Ramos (cell line): Measurements from ENCODE around the gene COX7C.
"Not testable (repeated sequence)": the region's sequence is repeated elsewhere in the genome, so short reads cannot be mapped to it uniquely, and the experiment has no call there.

Experiments
- in situ Hi-C: fragments of 300-500 bp; cut with MboI; formaldehyde crosslinking; loops from one replicate; pipeline ENCODE4 v1.14.3; 2022; ENCODE audit warnings: low sequenced_read_pairs; ENCODE audit not compliant: unreplicated experiment

Gene COX7C

GRCh38 chr5:86617756-86618576, at the start of gene COX7C:
Gene COX7C (plus strand): TSS chr5:86617941. CDS start chr5:86618056, 115 bp downstream.
- in situ Hi-C loops: no loop called here

- in situ Hi-C loops: not testable (repeated sequence)
Measured at GRCh38 chr5:86569522-86570426, 48.0 kb upstream of the COX7C start.

DNA sequence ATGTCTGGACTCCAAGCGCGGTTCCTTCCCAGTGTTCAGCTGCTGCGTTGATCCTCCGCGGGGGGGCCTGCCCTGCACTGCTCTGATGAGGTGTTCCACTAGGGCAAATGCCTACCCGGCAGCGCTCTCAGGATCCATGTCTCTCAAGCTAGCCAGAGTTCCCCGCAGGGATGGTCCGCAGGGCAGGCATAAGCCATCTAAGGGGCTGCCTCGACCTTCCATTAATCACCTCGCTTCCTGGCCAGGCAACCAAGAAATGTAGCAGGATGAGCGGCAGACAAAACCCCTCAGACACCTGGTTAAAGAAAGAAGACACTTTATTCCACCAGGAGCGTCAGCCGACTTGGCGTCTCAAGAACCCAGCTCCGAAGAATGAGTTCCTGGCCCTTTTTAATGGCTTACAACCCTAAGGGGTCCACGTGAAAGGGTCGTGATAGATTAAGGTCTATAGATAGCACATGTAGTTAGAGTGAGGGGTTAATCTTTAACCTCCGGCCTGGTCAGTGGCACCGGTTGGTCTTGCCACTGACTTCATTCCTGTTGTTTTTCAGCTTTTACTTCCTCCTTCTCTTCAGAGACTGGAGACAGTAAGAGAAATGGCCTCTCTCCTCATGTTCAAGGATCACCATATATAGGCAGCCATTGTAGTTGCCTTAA, 47.2 kb upstream of the COX7C start:
- in situ Hi-C loops: no loop called here

DNA sequence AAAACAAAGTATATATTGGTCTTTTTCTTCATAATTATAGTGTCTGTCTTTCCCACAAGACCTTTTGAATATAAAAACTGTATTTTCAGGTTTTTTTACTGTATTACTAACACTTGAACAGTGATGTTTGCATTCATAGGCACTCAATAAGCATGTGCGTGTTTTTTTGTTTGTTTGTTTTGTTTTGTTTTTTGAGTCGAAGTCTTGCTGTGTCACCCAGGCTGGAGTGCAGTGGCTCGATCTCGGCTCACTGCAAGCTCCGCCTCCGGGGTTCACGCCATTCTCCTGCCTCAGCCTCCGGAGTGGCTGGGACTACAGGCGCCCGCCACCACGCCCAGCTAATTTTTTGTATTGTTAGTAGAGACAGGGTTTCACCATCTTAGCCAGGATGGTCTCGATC, 46.6 kb upstream of the COX7C start:
- in situ Hi-C loops: not testable (repeated sequence)

DNA sequence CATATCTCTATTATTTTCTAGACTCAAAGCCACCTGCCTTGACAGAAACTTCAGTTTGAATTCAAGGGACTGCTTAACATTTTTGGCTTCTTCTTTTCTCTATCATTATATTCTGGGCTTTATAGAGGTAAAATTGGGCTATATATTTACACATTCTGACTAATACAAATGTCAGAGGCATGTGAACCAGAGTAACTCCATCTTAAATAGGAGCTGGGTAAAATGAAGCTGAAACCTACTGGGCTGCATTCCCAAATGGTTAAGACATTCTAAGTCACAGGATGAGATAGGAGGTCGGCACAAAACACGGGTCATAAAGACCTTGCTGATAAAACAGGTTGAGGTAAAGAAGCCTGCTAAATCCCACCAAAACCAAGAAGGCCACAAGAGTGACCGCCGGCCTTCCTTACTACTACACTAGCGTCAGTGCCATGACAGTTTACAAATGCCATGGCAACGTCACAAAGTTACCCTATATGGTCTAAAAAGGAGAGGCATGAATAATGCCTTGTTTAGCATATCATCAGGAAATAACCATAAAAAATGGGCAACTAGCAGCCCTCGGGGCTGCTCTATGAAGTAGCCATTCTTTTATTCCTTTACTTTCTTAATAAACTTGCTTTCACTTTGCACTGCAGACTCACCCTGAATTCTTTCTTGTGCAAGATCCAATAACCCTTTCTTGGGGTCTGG, 44.8 kb upstream of the COX7C start:
- in situ Hi-C loops: no loop called here

DNA sequence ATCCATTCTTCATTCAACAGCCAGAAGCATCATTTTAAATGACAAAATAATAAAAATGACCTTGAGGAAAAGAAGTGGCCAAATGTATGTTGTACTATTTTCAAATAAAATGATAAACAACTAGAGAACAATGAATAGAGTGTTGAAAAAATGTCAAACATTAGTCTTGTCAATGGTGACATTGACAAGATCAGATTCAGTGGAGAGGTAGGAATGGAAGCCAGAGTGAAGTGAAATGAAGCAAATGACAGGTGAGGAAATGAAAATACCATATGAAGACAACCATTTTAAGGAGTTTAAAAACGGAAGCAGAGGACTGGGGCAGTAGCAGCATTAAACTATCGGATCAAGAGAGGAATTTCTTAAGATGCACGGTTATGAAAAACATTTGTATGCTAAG, 38.2 kb upstream of the COX7C start:
- in situ Hi-C loops: no loop called here

DNA sequence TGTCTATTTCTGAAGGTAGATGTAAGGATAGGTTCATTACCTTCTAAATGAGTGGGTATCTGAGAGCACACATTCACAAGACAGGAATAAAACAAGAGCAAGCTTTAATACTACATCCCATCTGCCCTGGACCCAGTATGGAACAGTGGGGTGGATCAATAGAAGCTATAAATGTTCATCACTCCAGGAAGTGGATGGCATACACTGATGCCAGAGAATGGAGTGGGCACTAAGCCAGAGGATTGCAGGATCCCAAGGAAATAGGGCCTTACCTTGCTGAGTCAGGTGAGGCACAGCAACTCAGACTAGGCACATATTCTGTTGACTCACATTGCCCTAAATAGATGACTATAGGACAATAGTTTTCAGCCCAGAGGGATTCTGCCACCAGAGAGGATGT, 21.3 kb upstream of the COX7C start:
- in situ Hi-C loops: no loop called here

- in situ Hi-C loops: no loop called here
Measured at GRCh38 chr5:86605881-86606280, 11.9 kb upstream of the COX7C start.

DNA sequence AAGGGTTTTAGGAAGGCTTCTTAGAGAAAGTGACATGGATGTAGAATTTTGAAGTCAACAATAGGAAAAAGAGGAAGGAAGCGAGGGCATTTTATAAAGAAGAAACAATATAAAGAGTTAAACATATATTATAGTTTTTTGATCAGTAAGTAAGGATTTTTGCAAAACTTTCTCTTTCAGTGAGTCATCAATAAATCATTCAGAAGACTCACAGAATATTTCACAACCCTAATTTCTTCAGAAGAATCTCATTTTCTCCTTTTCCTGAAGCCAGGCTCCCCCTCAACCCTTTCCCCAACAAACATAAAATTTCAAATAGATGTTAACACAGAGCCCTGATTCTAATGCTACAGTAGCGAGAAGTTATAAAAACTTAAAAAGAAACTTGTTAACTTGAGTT, 4.3 kb upstream of the COX7C start:
- in situ Hi-C loops: no loop called here

DNA sequence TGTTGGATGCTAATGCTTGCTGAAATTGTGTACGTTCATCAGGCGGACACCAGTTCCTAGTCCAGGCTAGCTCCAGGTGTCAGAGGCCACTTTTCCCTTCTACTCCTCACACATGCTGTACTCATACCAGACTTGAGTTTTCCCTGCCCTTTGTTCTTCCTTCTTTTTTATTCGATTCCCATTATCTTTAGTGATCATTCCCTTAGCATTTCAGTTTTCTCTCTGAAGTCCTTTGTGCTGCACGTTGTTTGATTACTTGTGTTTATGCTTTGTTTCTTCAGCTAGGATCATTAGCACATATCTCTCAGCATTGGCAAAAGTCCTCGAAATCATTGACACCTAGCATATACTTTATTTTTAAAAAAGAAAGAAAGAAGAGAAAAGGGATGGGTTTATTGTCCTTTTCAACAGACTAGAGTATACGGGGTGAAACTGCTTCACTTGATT, 409 bp upstream of the COX7C start:
- in situ Hi-C loops: no loop called here

DNA sequence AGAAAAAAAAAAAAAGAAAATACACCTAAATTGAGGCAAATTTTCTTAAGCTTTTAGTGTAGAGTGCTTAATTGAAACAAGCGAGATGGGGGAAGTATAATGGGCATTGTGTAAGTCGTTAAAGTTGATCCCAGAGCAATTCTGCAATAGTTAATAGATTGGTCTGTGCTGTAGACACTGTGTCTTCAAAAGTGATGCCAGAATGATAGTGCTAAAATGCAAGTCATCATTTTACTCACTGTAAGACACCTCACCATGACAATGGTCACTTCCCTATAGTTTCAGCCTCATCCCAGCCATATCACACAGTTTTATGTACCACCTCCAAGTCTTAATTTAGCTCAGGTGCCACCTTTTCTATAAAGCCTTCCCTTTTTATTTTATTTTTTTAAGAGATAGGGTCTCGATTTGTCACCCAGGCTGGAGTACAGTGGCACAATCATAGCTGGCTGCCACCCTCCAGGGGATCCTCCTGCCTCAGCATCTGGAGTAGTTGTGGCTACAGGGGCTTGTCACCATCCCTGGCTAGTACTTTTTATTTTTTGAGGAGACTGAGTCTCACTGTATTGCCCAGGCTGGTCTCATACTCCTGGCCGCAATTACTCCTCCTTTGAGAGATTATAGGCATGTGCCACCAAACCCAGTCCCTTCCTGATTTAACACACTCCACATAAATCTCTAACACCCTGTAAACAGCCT, 6.2 kb downstream of the COX7C start:
- in situ Hi-C loops: no loop called here

- in situ Hi-C loops: no loop called here
Measured at GRCh38 chr5:86625148-86625547, 7.4 kb downstream of the COX7C start.

- in situ Hi-C loops: no loop called here
Measured at GRCh38 chr5:86626149-86626548, 8.4 kb downstream of the COX7C start.

DNA sequence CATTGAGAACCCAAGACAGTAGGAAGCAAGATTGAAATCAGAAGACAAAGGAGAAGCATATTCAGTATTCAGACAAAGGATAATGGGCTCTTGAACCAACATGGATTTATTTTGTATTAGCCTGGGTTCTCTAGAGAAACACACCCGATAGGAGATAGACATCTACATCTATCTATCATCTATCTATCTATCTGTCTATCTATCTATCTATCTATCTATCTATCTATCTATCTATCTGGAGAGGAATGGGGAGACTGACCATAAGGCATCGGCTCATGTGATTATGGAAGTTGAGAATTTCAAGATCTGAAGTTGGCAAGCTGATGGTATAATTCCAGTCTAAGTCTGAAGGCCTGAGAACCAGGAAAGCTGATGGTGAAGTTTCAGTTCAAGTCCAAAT, 13.4 kb downstream of the COX7C start:
- in situ Hi-C loops: no loop called here

DNA sequence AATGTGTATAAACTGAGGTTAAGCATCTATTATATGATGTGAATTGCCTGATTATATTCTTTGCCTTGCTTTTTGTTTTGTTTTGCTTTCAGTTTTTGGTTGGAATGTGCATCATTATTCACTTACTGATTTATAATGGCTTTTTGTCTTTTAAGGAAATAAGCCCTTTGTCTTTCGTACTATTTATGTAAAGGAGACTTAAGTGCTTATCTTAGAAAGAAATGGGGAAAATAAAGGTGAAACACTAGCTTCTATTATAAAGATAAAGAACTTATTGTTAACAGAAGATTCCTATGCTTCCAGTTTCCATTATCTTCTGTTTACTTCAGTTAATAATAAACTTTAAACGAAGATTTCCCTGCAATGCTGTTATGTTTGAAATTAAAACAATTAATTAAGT, 23.3 kb downstream of the COX7C start:
- in situ Hi-C loops: no loop called here

GRCh38 chr5:86644843-86645242, 27.1 kb downstream of the COX7C start:
- in situ Hi-C loops: no loop called here

GRCh38 chr5:86645885-86646284, 28.1 kb downstream of the COX7C start:
- in situ Hi-C loops: no loop called here

DNA sequence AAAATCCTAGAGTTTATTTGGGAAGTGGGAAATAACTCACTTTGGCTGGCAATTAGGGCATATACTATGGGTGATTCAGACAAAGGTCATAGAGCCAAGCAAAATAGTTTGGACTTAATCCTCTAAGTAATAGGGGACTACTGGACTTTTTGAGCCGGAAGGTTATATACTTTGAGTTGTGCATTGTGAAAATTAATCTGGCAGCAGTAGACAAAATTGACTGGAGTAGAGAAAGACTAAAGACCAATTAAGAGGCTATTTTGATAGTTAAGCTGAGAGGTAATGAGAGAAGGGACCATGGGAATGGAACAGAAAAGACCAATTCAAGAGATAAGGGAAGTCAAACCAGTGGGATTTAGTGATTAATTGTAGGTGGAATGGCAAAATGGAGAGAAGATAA, 28.9 kb downstream of the COX7C start:
- in situ Hi-C loops: no loop called here

- in situ Hi-C loops: no loop called here
Measured at GRCh38 chr5:86649832-86650505, 32.2 kb downstream of the COX7C start.
